Midbrain (tissue), 1 donor: ENCODE results near the gene ABCC2.

Experiments used
- DNase-seq: peaks from one replicate; lab custom pipeline; 2025; lab: John Stamatoyannopoulos, UW

ABCC2 gene

DNA sequence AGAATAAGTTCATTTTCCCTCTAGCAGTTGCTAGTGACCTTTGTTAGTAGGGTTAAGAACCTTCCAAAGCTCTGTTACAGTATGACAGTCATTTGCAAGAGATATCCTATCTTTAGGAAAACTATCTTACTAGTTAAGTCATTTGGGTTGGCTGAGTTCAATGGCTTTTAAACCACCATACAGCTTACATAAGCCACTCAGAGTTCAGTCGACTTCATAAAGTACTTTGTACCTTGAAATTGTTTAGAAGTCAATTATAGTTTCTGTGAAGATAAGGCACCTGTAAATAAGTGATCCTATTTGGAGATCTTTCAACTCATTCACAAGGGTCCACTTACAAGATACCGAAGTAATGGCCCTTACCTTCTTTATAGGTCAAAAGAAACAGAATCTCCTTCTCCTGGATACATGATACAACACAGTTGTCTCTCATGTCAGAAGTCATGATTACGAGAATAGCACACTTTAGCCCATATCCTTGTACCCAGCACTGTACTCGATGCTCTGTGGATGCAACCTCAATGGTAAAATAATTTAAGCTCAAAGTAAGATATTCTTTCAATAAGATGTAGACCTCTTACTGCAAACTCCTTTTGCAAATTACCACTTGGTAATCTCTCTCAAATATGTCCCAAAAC is 11.9 kb upstream of the ABCC2 start:
- no peak for DNase-seq

- no peak for DNase-seq
These were observed 6.6 kb upstream of the ABCC2 start for GRCh38 chr10:99775850-99776249.

DNA sequence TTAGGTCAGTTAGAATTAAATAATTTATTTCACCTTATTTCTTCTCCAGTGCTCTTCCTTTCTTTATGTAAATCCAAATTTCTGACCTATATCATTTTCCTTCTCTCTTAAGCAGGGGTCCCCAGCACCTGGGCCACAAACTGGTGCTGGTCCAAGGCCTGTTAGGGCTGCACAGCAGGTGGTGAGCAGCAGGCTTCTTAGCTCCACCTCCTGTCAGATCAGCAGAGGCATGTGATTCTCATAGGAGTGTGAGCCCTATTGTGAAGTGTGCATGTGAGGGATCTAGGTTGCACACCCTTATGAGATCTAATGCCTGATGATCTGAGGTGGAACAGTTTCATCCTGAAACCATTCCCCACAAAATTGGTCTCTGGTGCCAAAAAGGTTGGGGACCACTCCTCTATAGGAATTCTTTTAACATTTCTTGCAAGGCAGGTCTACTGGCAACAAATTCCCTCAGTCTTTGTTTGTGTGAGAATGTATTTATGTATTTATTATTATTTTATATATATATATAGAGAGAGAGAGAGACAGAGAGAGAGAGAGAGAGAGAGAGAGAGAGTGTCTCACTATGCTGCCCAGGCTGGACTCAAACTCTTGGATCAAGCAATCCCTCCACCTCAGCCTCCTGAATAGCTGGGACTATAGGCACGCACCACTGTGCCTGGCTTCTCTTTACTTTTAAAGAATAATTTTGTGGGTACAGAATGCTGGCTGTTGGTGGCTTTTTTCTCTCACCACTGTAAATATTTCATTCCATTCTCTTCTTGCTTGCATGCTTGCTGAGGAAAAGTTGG is 4.3 kb upstream of the ABCC2 start:
- DNase-seq, result no peak

DNA sequence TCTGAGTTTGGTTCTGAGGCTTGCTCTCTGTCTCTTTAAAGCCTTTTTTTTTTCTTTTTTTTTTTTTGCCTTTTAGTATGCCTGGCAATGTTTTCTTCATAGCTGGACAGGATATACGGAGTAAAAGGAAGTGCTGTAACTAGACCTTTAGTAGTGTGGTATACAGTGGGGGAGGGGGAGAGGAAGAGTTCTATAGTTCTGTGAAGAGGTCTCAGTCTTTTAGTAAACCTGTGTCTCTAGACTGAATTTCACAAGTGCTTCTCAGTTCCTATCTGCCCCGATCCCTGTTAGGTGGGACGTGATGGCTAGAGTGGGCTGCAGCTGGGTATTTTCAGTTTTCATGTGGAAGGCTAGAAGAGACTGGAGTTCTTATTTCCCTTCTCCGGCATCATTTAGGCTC is 3.1 kb upstream of the ABCC2 start:
- DNase-seq, result no peak

DNA sequence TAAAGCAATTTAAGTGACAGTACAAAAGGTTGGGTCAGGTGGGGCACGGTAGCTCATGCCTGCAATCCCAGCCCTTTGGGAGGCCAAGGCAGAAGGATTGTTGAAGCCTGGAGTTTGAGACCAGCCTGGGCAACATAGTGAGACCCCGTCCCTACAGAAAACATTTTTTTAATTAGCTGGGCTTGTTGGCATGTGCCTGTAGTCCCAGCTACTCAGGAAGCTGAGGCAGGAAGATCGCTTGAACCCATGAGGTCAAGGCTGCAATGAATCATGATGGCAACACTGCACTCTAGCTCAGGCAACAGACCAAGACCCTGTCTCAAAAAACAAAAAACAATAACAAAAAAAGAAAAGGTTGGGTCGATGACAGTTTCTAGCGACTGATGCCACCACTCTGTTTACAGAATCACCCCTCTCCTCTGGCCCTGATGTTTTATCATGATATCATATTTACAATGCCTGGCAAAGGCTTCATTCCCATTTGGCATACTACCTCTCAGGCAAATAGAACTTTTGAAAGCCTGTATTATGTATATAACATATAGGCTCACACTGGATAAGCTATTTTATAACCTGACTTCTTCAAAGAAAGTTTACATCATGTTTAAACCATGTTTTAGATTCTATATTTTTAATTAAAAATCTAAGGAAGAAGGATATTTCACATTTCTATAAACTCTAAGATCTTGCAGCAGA is 558 bp upstream of the ABCC2 start:
- no peak for DNase-seq

DNA sequence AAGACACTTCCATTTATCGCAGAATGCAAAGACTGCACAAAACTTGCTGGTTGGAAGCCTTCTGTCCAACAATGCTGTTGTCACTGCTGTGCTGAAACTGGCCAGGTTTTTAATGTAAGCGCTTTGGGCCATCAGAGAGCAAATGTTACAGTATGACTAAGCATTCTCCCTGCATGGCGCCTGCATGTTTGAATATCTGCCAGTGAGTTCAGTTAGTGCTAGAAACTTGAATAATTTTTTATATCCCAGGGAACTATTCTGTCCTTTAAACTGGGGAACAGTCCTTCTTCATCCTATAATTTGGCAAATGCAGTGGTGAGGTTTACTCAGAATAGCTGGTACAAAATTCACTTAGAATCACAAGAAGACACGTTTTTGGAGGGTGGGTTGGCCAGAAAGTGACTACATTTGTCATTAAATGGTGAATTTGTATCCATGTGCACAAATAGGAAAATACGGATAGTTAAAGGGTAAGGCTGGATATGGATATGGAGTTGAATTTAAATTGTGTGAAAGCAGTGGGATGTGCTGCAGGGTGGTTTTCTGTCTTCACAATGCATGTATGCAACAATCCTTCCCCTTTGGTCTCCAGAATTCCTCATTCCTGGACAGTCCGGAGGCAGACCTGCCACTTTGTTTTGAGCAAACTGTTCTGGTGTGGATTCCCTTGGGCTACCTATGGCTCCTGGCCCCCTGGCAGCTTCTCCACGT is 1.7 kb downstream of the ABCC2 start:
- DNase-seq, result no peak

- no peak for DNase-seq
These were observed 2.4 kb downstream of the ABCC2 start for GRCh38 chr10:99784727-99785441.

GRCh38 chr10:99785646-99786045 is 3.2 kb downstream of the ABCC2 start:
- no peak for DNase-seq

DNA sequence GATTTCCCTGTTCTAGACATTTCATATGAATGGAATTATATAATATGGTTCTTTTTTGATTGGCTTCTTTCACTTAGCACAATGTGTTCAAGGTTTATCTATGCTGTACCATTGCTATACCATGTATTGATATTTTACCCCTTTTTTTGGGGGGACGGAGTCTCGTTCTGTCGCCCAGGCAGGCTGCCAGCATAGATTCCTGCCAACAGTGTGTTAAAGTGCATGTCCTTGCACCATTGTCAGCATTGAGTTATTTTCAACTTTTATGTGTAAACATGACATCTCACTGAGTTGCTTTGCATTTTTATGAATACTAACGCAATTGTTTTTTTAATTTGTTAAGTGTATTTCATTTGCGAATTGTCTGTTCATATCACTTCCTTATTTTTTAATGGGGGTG is 4.9 kb downstream of the ABCC2 start:
- no peak for DNase-seq

DNA sequence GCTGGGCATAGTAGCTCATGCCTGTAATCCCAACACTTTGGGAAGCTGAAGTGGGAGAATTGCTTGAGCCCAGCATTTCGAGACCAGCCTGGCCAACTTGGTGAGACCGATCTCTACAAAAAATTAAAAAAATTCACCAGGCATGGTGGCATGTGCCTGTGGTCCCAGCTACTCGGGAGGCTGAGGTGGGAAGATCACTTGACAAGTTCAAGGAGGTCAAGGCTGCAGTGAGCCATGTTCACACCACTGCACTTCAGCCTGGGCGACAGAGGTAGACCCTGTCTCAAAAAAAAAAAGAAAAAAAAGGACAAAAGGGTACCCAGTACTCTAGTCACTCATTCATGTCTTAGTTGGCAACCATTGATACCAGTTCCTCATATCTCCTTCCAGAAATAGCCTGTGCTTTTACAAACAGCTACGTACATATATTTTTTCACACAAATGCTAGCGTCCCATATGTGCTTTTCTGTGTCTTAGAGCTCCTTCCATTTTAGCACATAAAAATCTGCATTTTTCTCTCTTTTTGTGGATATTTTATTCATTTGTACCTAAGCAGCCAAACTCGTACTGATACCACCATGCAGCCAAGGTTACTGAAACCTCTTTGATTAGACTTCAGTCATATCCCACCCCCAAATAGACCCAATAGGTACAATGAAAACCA is 5.5 kb downstream of the ABCC2 start:
- no peak for DNase-seq

DNA sequence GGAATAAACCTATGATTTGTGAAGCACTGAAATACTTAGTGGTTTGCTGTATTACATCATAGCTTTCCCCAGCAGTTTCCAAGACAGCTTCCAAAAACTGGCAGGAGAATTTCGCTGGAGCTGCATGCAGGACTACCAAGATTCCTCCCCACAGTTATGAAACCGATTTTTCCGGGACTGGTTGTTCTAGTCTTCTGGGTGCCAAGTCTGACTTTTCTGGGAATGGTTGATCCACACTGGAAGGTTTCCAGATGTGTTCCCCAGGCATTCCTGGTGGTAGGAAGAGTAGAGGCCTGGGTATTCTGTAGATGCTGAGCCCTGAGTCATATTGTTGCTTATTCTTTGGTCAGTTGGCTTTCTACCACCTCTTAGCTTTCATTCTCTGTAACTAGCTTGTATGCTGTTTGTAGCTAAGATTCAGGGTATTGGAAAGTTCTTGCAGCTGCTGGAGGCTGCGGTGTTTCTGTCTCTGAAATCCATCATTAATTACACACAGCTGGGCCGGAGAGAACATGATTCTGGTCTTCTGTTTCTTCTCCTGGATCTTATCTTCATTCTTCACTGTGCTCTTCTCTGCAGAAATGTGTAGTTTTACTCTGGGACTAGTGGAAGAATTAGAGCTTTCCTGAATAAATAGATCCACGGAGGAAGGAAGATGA is 6.3 kb downstream of the ABCC2 start:
- DNase-seq, result no peak

DNA sequence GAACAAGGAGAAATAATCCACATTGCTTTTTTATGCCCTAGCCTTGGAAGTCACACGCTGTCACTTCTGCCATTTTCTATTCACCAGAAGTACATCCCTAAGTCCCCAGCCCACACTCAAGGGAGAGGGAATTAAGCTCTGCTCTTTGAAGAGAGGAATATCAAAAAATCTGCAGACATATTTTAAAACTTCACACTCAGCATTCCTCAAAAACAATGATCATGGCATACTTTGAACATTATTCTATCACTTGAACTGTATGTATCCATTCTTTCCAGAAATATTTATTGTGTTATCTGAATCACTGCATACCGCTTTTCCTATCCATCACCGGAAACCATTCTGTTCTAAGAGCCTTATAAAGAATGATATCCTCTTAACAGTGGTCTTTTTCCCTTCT is 9.4 kb downstream of the ABCC2 start:
- no peak for DNase-seq

GRCh38 chr10:99793819-99794218 is 11.4 kb downstream of the ABCC2 start:
- no peak for DNase-seq

DNA sequence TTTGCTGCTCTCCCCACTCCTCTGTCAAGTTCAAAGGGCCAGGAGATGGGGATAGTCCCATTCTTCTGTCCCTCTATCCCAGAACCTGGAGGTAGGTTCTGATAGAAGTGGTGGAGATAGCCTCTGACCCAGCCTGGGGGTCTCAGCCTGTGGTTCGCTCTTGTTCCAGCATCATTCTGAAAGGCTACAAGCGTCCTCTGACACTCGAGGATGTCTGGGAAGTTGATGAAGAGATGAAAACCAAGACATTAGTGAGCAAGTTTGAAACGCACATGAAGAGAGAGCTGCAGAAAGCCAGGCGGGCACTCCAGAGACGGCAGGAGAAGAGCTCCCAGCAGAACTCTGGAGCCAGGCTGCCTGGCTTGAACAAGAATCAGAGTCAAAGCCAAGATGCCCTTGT is 14.5 kb downstream of the ABCC2 start:
- no peak for DNase-seq

DNA sequence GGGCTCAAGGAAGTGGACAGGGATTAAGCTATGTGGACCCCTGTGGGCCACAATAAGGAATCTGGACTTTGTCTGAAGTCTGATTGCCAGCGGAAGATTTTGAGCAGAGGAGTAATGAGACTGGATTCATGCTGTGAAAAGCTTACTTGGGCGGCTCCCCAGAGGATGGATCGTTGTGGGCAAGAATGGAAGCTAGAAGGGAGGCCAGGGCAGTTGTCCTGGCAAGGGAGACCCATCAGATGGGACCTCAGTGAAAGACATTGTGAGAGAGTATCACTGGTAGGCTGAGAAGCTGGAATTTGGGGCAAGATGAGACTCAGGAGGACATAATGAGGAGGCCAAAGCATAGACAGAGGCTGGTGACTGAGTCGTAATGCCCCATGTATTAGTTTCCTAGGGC is 15.6 kb downstream of the ABCC2 start:
- DNase-seq, result no peak

- no peak for DNase-seq
These were observed 16.5 kb downstream of the ABCC2 start for GRCh38 chr10:99798920-99799319.

DNA sequence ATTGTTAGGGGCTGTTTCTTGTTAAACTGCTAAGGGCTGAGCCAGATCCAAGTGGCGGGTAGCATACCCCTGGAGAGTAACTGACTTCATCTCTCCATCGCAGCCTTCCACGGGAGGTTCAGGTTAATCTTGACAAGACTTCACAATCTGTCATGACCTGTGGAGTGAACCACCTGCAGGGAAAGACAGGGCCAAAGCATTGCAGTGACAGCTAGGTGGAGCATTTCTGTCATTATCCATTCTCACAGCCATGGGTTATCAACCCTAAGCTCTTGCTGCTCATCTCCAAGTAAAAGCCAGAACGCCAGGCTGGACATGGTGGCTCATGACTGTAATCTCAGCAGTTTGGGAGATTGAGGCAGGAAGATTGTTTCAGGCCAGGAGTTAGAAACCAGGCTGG is 17.2 kb downstream of the ABCC2 start:
- DNase-seq, result no peak

GRCh38 chr10:99804471-99804870 is 22.0 kb downstream of the ABCC2 start:
- DNase-seq, result no peak

GRCh38 chr10:99805190-99805589 is 22.8 kb downstream of the ABCC2 start:
- DNase-seq, result no peak

DNA sequence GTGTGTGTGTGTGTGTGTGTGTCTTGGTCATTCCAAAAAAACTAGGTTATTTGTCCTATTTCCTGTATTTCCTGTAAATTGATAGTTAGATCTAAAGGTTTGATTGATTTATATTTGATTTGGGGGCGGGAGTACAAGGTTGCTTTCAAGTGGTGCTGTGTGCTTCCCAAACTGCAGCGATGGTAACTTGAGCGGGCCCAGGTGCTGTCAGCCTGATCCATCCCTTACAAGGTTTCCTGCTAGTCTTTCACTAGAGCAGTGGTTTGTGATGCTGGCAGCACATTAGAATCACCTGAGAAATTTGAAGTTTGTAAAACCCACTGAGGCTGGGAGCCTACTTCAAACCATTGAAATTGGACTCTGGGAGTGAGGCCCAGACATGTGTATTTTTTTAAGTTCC is 23.7 kb downstream of the ABCC2 start:
- DNase-seq, result no peak

GRCh38 chr10:99807786-99808185 is 25.3 kb downstream of the ABCC2 start:
- DNase-seq, result no peak
